HepG2 (cell line): ENCODE measurements around the gene TBX10. TPM values are rescaled to one million over a fixed set of nuclear protein-coding genes. Genes with fewer than 3 reads are reported as not detected.
A peak's percentile ranks its signal among the peaks of the same experiment; 100 is the strongest.

Experiments
- HNF4G ChIP-seq, 2 experiments: sonication (generic) in 1 of 2; formaldehyde crosslinking in 1 of 2; IDR thresholded peaks; 2 replicates each; pipeline versions ENCODE4 v1.4.0 to v1.6.1; 2011 to 2020; ENCODE audit warnings: borderline replicate concordance in 2 of 2, low read depth in 2 of 2, mild to moderate bottlenecking in 2 of 2, low read length in 1 of 2, missing genetic modification reagents in 1 of 2, moderate library complexity in 1 of 2
- JUNB ChIP-seq: sonication (generic); formaldehyde crosslinking; IDR thresholded peaks from 2 replicates; pipeline ENCODE4 v1.8.0; 2022; ENCODE audit warnings: missing genetic modification reagents, mild to moderate bottlenecking, borderline replicate concordance
- KDM1A ChIP-seq: IDR thresholded peaks from 2 replicates; pipeline ENCODE4 v1.6.1; 2016; ENCODE audit warnings: missing compliant biosample characterization
- MAFG ChIP-seq: sonication (generic); formaldehyde crosslinking; IDR thresholded peaks from 2 replicates; pipeline ENCODE4 v1.5.1; 2020; ENCODE audit warnings: mild to moderate bottlenecking, missing genetic modification reagents
- MEF2D ChIP-seq: sonication (generic); formaldehyde crosslinking; IDR thresholded peaks from 2 replicates; pipeline ENCODE4 v1.5.1; 2020; ENCODE audit warnings: mild to moderate bottlenecking, missing genetic modification reagents
- NPAS2 ChIP-seq: sonication (generic); formaldehyde crosslinking; IDR thresholded peaks from 2 replicates; pipeline ENCODE4 v1.8.0; 2022; ENCODE audit warnings: mild to moderate bottlenecking, missing genetic modification reagents, borderline replicate concordance
- NRL ChIP-seq: sonication (generic); formaldehyde crosslinking; IDR thresholded peaks from 2 replicates; pipeline ENCODE4 v1.5.0; 2020; ENCODE audit warnings: missing genetic modification reagents, mild to moderate bottlenecking, moderate library complexity, borderline replicate concordance
- POLR2A ChIP-seq, 2 experiments: IDR thresholded peaks; 2 replicates each; pipeline ENCODE4 v1.6.1; 2011; ENCODE audit warnings: low read depth in 2 of 2, low read length in 2 of 2, mild to moderate bottlenecking in 1 of 2, moderate library complexity in 1 of 2; ENCODE audit not compliant: insufficient read depth in 1 of 2
- REPIN1 ChIP-seq: sonication (generic); formaldehyde crosslinking; IDR thresholded peaks from 2 replicates; pipeline ENCODE4 v1.8.0; 2022; ENCODE audit warnings: missing genetic modification reagents, low read depth, mild to moderate bottlenecking, borderline replicate concordance
- SMARCC2 ChIP-seq: fragments of 450-650 bp; IDR thresholded peaks from 2 replicates; pipeline ENCODE4 v1.6.1; 2017; ENCODE audit warnings: antibody characterized with exemption, mild to moderate bottlenecking
- SP4 ChIP-seq: sonication (generic); formaldehyde crosslinking; IDR thresholded peaks from 2 replicates; pipeline ENCODE4 v1.8.1; 2023; ENCODE audit warnings: mild to moderate bottlenecking, missing genetic modification reagents
- XBP1 ChIP-seq: sonication (generic); formaldehyde crosslinking; IDR thresholded peaks from 2 replicates; pipeline ENCODE4 v1.5.0; 2020; ENCODE audit warnings: missing genetic modification reagents
- XRCC5 ChIP-seq: fragments of 200-400 bp; formaldehyde crosslinking; optimal IDR thresholded peaks from 2 replicates; pipeline ENCODE3; 2017; ENCODE audit warnings: mild to moderate bottlenecking, low read length
- ZBED4 ChIP-seq: sonication (generic); formaldehyde crosslinking; IDR thresholded peaks from 2 replicates; pipeline ENCODE4 v1.4.0; 2020; ENCODE audit warnings: missing genetic modification reagents, borderline replicate concordance
- ZBTB14 ChIP-seq: sonication (generic); formaldehyde crosslinking; IDR thresholded peaks from 2 replicates; pipeline ENCODE4 v1.4.0; 2020; ENCODE audit warnings: missing genetic modification reagents
- ZBTB20 ChIP-seq: sonication (generic); formaldehyde crosslinking; IDR thresholded peaks from 2 replicates; pipeline ENCODE4 v1.8.1; 2023; ENCODE audit warnings: missing genetic modification reagents, low read depth, mild to moderate bottlenecking, borderline replicate concordance
- ZNF660 ChIP-seq: sonication (generic); formaldehyde crosslinking; IDR thresholded peaks from 2 replicates; pipeline ENCODE4 v1.5.1; 2020; ENCODE audit warnings: mild to moderate bottlenecking, low read depth, missing genetic modification reagents, borderline replicate concordance
- polyA plus RNA-seq, 8 experiments: library from polyadenylated mRNA; depleted of rRNA in 3 of 8; stranded (reverse) in 7 of 8; unstranded in 1 of 8; fragments of >200 nt; fragmentation: Illumina TruSeq in 4 of 8; extraction: Trizol in 4 of 8; gene quantifications; 2 replicates each; pipeline versions ENCODE4 v1.2.1 to v1.2.3, GENCODE V29; 2011 to 2016; ENCODE audit warnings: low read depth in 4 of 8, missing spikeins in 1 of 8, mixed read lengths in 1 of 8; ENCODE audit not compliant: insufficient read depth in 1 of 8
- total RNA-seq, 5 experiments: library from RNA; depleted of rRNA; stranded (reverse); fragments of >200 nt; fragmentation: Illumina TruSeq; extraction: Trizol; gene quantifications; 2 replicates each; pipeline ENCODE4 v1.2.3, GENCODE V29; 2016; ENCODE audit warnings: low read depth in 1 of 5
- TF ChIP-seq, protein P1 (sequence below): IDR thresholded peaks from 2 replicates; pipeline ENCODE4 v1.6.1; 2016; ENCODE audit warnings: control low read depth
- TF ChIP-seq, protein P2 (sequence below): sonication (generic); formaldehyde crosslinking; IDR thresholded peaks from 2 replicates; pipeline ENCODE4 v1.4.0; 2020; ENCODE audit warnings: missing genetic modification reagents, borderline replicate concordance

Gene TBX10
- total and polyA plus RNA-seq, 2 of the 13 experiments (the other 11 are each of a cell fraction or from before 2014, with no cell fraction given), result 0.27 to 1.7 TPM

DNA sequence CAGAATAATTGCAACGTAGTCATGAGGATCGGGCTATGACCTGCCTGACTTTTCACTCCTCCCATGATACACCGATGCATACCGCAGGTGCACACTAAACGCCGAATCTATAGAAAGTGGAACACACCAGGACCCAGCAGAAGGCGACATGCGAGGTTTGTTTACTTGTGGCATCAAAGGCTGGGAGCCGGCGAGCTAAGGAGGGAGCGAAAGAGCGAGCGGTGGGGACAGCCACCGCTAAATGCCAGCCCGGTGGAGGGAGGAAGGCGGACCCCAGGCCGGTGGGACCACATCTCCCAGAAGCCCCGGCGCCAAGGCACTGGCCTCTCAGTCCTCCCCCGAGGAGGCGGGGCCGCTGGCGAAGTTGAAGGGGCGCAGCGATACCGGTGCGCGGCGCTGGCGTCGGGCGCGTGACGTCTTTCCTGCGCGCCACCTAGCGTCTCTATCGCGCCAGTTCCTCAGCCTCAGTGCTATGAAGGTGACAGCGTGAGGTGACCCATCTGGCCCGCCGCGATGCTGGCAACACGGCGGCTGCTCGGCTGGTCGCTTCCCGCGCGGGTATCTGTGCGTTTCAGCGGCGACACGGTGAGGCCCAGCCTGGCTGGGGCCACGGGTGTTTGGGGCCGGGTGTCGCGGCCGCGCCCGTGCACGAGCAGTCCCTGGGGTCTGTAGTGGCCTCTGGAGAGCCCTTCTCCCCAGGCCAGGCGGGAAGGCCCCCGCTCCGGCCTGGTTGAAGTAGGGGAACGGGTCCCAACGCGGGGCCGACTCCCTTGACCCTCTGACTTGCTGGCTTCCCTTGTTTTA is 32.9 kb downstream of the TBX10 start, which contains the start of gene NDUFV1 (continued):
- TF ChIP-seq ZNF660 (CRISPR knock-in tag), result no peak; the same call in 1 of the 2 replicates
- peak; percentile 68; the same call in 1 of the 2 replicates for TF ChIP-seq REPIN1 (CRISPR knock-in tag)
- no peak for TF ChIP-seq XBP1 (CRISPR knock-in tag)
- TF ChIP-seq JUNB (CRISPR knock-in tag), result no peak
- TF ChIP-seq ZBTB20, result no peak
- no peak for TF ChIP-seq HNF4G (IDR thresholded peaks at IDR 0.05; ENCODE audit: borderline replicate concordance, low read depth, low read length)
- TF ChIP-seq HNF4G (CRISPR knock-in tag; IDR thresholded peaks at IDR 0.05; ENCODE audit: borderline replicate concordance, low read depth), result no peak
- peak; percentile 59 to 74 for TF ChIP-seq POLR2A (IDR thresholded peaks at IDR 0.05; ENCODE audit: insufficient read depth in 1 of 2, low read depth in 2 of 2, low read length in 2 of 2)
- TF ChIP-seq KDM1A, result no peak
- TF ChIP-seq, protein P1, sequence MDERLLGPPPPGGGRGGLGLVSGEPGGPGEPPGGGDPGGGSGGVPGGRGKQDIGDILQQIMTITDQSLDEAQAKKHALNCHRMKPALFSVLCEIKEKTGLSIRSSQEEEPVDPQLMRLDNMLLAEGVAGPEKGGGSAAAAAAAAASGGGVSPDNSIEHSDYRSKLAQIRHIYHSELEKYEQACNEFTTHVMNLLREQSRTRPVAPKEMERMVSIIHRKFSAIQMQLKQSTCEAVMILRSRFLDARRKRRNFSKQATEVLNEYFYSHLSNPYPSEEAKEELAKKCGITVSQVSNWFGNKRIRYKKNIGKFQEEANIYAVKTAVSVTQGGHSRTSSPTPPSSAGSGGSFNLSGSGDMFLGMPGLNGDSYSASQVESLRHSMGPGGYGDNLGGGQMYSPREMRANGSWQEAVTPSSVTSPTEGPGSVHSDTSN (CRISPR knock-in tag), result no peak
- peak; percentile 56 for TF ChIP-seq XRCC5
- peak; percentile 35; the same call in 1 of the 2 replicates for TF ChIP-seq MEF2D (CRISPR knock-in tag)
- peak; percentile 90 for TF ChIP-seq SP4 (CRISPR knock-in tag)
- no peak for TF ChIP-seq NPAS2
- no peak for TF ChIP-seq MAFG (CRISPR knock-in tag)
- no peak for TF ChIP-seq ZBED4
- no peak for TF ChIP-seq SMARCC2
- TF ChIP-seq ZBTB14 (CRISPR knock-in tag), result peak; percentile 73; the same call in 1 of the 2 replicates
- 0 out of 2 replicates have a peak, but pooled peaks have one; percentile 40 for TF ChIP-seq NRL (CRISPR knock-in tag)
- TF ChIP-seq, protein P2, sequence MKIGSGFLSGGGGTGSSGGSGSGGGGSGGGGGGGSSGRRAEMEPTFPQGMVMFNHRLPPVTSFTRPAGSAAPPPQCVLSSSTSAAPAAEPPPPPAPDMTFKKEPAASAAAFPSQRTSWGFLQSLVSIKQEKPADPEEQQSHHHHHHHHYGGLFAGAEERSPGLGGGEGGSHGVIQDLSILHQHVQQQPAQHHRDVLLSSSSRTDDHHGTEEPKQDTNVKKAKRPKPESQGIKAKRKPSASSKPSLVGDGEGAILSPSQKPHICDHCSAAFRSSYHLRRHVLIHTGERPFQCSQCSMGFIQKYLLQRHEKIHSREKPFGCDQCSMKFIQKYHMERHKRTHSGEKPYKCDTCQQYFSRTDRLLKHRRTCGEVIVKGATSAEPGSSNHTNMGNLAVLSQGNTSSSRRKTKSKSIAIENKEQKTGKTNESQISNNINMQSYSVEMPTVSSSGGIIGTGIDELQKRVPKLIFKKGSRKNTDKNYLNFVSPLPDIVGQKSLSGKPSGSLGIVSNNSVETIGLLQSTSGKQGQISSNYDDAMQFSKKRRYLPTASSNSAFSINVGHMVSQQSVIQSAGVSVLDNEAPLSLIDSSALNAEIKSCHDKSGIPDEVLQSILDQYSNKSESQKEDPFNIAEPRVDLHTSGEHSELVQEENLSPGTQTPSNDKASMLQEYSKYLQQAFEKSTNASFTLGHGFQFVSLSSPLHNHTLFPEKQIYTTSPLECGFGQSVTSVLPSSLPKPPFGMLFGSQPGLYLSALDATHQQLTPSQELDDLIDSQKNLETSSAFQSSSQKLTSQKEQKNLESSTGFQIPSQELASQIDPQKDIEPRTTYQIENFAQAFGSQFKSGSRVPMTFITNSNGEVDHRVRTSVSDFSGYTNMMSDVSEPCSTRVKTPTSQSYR (CRISPR knock-in tag), result peak; percentile 16; the same call in 1 of the 2 replicates
